ENCODE results near the gene PTPRD. TPM values are rescaled to one million over a fixed set of nuclear protein-coding genes. Genes with fewer than 3 reads are reported as not detected.

PTPRD gene
- total and polyA plus RNA-seq, 2 experiments from 2014 or later = 11.5 to 58.0 TPM

DNA sequence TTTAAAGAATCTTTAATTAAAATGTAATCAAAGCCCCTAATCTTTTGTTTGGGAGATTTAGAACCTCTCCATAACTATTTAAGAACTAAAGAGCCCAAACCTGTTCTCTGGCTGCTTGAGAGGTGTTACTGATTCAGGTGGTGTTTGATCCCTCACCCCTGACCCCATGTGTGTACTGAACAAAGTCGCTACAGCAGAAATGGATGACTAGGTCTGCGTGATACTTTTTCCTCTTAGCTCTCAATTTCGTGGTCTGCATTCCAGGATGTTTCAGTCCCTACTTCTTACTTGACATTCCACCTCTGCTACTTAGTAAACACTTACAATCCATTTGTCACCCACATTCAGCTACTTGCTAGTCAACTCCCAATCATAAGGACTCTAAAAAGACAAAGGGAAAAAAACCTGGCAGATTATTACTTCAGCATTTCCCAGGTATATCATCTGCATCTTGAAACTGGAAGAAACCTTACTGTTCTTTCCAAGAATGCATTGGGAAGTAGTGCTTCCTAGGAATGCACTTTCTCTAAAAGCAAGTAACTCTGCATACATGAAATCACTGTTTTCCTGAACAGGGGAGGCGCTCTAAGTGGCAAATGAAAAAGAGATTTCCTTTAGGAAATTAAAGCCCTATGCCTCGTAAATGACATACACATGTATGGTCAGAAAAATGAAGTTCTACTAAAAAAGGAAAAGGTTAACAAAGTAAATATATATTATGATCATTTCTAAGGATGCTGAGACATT is 1091.6 kb downstream of the PTPRD start:
- no peaks in the 10 kb centered on the region for H3K9me2 ChIP-seq (ENCODE audit: insufficient read depth)
- Mint-ChIP-seq H3K36me3 (ENCODE audit: low read depth) (no peaks in the 10 kb centered on the region), H3K27me3 (ENCODE audit: insufficient read depth, low read depth, poor library complexity) (no peaks in the 10 kb centered on the region), H3K4me1 (peaks cover 37% of the 10 kb centered on the region), H3K4me3 (no peak overlapping the region), H3K9me3 (no peaks in the 10 kb centered on the region), H3K27ac (peak overlapping the region; percentile 92)
- H3K4me1 ChIP-seq (ENCODE audit: insufficient read depth) = peaks cover 30% of the 10 kb centered on the region
- no peaks in the 10 kb centered on the region for H3K36me3 ChIP-seq (ENCODE audit: insufficient read depth)
- H3K4me2 ChIP-seq = 0 out of 2 replicates have a peak overlapping the region, but pooled peaks have one; percentile 64
- no peaks in the 10 kb centered on the region for H3K79me2 ChIP-seq (replicated peaks; ENCODE audit: insufficient read depth)
- peak overlapping the region; percentile 82 for H3K27ac ChIP-seq (ENCODE audit: low read depth)
- DNase-seq (ENCODE audit: low spot score) (peak; percentile 44), ATAC-seq (peak; percentile 61)
- TF ChIP-seq, protein P1, sequence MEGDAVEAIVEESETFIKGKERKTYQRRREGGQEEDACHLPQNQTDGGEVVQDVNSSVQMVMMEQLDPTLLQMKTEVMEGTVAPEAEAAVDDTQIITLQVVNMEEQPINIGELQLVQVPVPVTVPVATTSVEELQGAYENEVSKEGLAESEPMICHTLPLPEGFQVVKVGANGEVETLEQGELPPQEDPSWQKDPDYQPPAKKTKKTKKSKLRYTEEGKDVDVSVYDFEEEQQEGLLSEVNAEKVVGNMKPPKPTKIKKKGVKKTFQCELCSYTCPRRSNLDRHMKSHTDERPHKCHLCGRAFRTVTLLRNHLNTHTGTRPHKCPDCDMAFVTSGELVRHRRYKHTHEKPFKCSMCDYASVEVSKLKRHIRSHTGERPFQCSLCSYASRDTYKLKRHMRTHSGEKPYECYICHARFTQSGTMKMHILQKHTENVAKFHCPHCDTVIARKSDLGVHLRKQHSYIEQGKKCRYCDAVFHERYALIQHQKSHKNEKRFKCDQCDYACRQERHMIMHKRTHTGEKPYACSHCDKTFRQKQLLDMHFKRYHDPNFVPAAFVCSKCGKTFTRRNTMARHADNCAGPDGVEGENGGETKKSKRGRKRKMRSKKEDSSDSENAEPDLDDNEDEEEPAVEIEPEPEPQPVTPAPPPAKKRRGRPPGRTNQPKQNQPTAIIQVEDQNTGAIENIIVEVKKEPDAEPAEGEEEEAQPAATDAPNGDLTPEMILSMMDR (conservative IDR thresholded peaks at IDR 0.05; ENCODE audit: low read depth in 2 of 2) = peak; percentile 23 to 30; a peak in 3 of 4 replicates
- no peak for TF ChIP-seq CREB1 (CRISPR knock-in tag; IDR thresholded peaks at IDR 0.05; ENCODE audit: low read depth)
- no peak overlapping the region for H2AFZ ChIP-seq
- no peaks in the 10 kb centered on the region for H4K20me1 ChIP-seq (replicated peaks; ENCODE audit: insufficient read depth)
- H3F3A ChIP-seq (replicated peaks; ENCODE audit: low read depth) = no peaks in the 10 kb centered on the region
- H3K4me3 ChIP-seq = no peak overlapping the region
- no peaks in the 10 kb centered on the region for H3K27me3 ChIP-seq (ENCODE audit: insufficient read depth)

DNA sequence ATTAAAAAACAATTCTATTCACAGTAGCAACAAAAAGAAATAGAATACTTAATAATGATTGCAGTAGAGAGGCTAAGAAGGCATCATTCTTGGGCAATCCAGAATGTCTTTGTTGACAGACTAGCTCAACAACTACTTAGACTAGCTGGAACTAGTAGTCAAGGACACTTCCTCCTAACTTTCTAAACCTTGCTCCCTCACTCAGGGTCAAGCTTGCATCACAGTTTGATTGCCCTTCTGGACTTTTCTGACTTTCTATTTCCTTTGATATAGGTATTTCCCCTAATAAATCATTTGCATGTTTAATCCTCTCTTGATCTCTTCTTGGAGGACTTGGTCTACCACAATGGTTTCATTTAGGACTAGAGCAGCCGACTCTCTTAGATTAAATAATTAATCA is 1107.9 kb downstream of the PTPRD start:
- H3K36me3 Mint-ChIP-seq (ENCODE audit: low read depth) = no peaks in the 10 kb centered on the region
- Histone ChIP-seq H3F3A (replicated peaks; ENCODE audit: low read depth) (no peaks in the 10 kb centered on the region), H2AFZ (no peak overlapping the region), H3K27ac (ENCODE audit: low read depth) (no peak overlapping the region), H3K27me3 (ENCODE audit: insufficient read depth) (no peaks in the 10 kb centered on the region), H3K79me2 (replicated peaks; ENCODE audit: insufficient read depth) (no peaks in the 10 kb centered on the region), H3K4me3 (no peak overlapping the region), H3K4me2 (no peak overlapping the region), H3K9me2 (ENCODE audit: insufficient read depth) (no peaks in the 10 kb centered on the region), H3K4me1 (ENCODE audit: insufficient read depth) (no peaks in the 10 kb centered on the region), H4K20me1 (replicated peaks; ENCODE audit: insufficient read depth) (no peaks in the 10 kb centered on the region), H3K36me3 (ENCODE audit: insufficient read depth) (no peaks in the 10 kb centered on the region)
- no peak for ATAC-seq
- H3K27me3 Mint-ChIP-seq (ENCODE audit: insufficient read depth, low read depth, poor library complexity) = no peaks in the 10 kb centered on the region
- no peak overlapping the region for H3K27ac Mint-ChIP-seq
- peaks cover 5% of the 10 kb centered on the region; the same call in 1 of the 3 replicates for H3K9me3 Mint-ChIP-seq
- DNase-seq (ENCODE audit: low spot score) = no peak
- no peak overlapping the region for H3K4me3 Mint-ChIP-seq
- no peaks in the 10 kb centered on the region for H3K4me1 Mint-ChIP-seq
- no peak for TF ChIP-seq ZNF114 (CRISPR knock-in tag; IDR thresholded peaks at IDR 0.05)
- TF ChIP-seq POLR2AphosphoS5 (IDR thresholded peaks at IDR 0.05; ENCODE audit: low read depth) = no peak
- TF ChIP-seq REST (IDR thresholded peaks at IDR 0.05; ENCODE audit: unreplicated experiment) = no peak
- TF ChIP-seq, protein P2, sequence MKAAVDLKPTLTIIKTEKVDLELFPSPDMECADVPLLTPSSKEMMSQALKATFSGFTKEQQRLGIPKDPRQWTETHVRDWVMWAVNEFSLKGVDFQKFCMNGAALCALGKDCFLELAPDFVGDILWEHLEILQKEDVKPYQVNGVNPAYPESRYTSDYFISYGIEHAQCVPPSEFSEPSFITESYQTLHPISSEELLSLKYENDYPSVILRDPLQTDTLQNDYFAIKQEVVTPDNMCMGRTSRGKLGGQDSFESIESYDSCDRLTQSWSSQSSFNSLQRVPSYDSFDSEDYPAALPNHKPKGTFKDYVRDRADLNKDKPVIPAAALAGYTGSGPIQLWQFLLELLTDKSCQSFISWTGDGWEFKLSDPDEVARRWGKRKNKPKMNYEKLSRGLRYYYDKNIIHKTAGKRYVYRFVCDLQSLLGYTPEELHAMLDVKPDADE (IDR thresholded peaks at IDR 0.05) = no peak
- TF ChIP-seq ZNF331 (CRISPR knock-in tag; IDR thresholded peaks at IDR 0.05; ENCODE audit: low read depth) = no peak
